Kidney (tissue), 14 donors: ENCODE measurements around the gene DCLK1. TPM values are rescaled to one million over a fixed set of nuclear protein-coding genes. Genes with fewer than 3 reads are reported as not detected.

ENCODE experiments used
- DNase-seq, 5 donors: peaks; one replicate each; pipeline ENCODE4 v3.0.0-alpha.2; 2013 to 2020
- FAIRE-seq: peaks from 2 replicates; lab custom pipeline; 2012; peaks lifted over from hg19 to GRCh38; lab: Jason Lieb, UNC
- H3K27ac ChIP-seq, 2 donors: one replicate each; pipeline ENCODE4 v1.7.0; 2013; ENCODE audit warnings: low read depth in 2 of 2, low read length in 2 of 2, inconsistent platforms in 1 of 2
- H3K27me3 ChIP-seq: one replicate; pipeline ENCODE4 v1.7.1; 2013; ENCODE audit warnings: low read length, inconsistent platforms; ENCODE audit not compliant: control insufficient read depth, insufficient read depth
- H3K36me3 ChIP-seq, 3 donors: one replicate each; pipeline versions ENCODE4 v1.7.0 to v1.7.1; 2013; ENCODE audit warnings: low read length in 3 of 3, control low read depth in 1 of 3, inconsistent platforms in 1 of 3; ENCODE audit not compliant: insufficient read depth in 3 of 3, control insufficient read depth in 2 of 3
- H3K4me1 ChIP-seq, 3 donors: one replicate each; pipeline versions ENCODE4 v1.7.0 to v1.7.1; 2013; ENCODE audit warnings: low read length in 3 of 3, inconsistent platforms in 1 of 3, low read depth in 1 of 3; ENCODE audit not compliant: control insufficient read depth in 2 of 3, insufficient read depth in 2 of 3
- H3K4me3 ChIP-seq, 3 donors: one replicate each; pipeline versions ENCODE4 v1.7.0 to v1.8.1; 2013; ENCODE audit warnings: low read length in 3 of 3, control low read depth in 1 of 3, inconsistent platforms in 1 of 3
- H3K9ac ChIP-seq, 3 donors: one replicate each; pipeline versions ENCODE4 v1.7.0 to v1.7.1; 2013; ENCODE audit warnings: low read length in 3 of 3, control low read depth in 1 of 3, inconsistent platforms in 1 of 3
- H3K9me3 ChIP-seq, 3 donors: one replicate each; pipeline versions ENCODE4 v1.7.0 to v1.7.1; 2013; ENCODE audit warnings: low read length in 3 of 3, control low read depth in 1 of 3, inconsistent platforms in 1 of 3; ENCODE audit not compliant: control insufficient read depth in 2 of 3, insufficient read depth in 1 of 3
- CTCF ChIP-seq: IDR thresholded peaks from 3 replicates; pipeline ENCODE4 v1.5.1; 2012; ENCODE audit warnings: mild to moderate bottlenecking, moderate library complexity, borderline replicate concordance; ENCODE audit not compliant: insufficient read depth; ENCODE audit errors: extremely low read depth
- intact Hi-C: fragments of 100-400 bp; cut with DNase I; formaldehyde crosslinking; loops from one replicate; pipeline ENCODE4 v1.11.1; 2022
- polyA plus RNA-seq: library from polyadenylated mRNA; stranded (reverse); fragments of 350-450 nt; fragmentation: Illumina TruSeq; extraction: RNeasy Lipid Tissue Mini Kit (QIAGEN cat#74804); gene quantifications from one replicate; pipeline ENCODE4 v1.2.3, GENCODE V29; 2014; ENCODE audit warnings: low read depth, low replicate concordance; ENCODE audit not compliant: insufficient read depth
- total RNA-seq: library from RNA; stranded (reverse); fragmentation: NEBNext Ultra II Directional; extraction: Animal tissue kit (Norgen Biotek cat#: 25700); gene quantifications from one replicate; pipeline ENCODE4 v1.2.1, GENCODE V29; 2021
- donor health status: control.
- donor health status: control.
- donor health status: control.
- donor health status: control.
- donor health status: control.
- donor health status: DM: yes; HTN: yes; CAD: no.
- donor health status: Normal renal cell carcinoma (clear cell type).

The DCLK1 gene
- total and polyA plus RNA-seq, 2 donors from 2014 or later, result 0.73 to 8.3 TPM

GRCh38 chr13:35941374-35941773 lies 189.8 kb downstream of the DCLK1 start:
- TF ChIP-seq CTCF, result no peak
- no peak for FAIRE-seq

GRCh38 chr13:35940734-35941133 lies 190.4 kb downstream of the DCLK1 start:
- no peak overlapping the region for H3K4me3 ChIP-seq
- no peaks in the 10 kb centered on the region for H3K36me3 ChIP-seq
- intact Hi-C loops, result no loop called here
- no peak overlapping the region for H3K9ac ChIP-seq
- DNase-seq (no peak), FAIRE-seq (no peak)
- no peak overlapping the region for H3K27ac ChIP-seq
- no peak for TF ChIP-seq CTCF
- H3K27me3 ChIP-seq, result no peaks in the 10 kb centered on the region
- H3K4me1 ChIP-seq, result no peaks in the 10 kb centered on the region
- no peaks in the 10 kb centered on the region for H3K9me3 ChIP-seq

More at GRCh38 chr13:35941374-35941773, 189.8 kb downstream of the DCLK1 start:
- no peak for DNase-seq
- H3K4me3 ChIP-seq, result no peak overlapping the region
- intact Hi-C loops, result no loop called here
- no peaks in the 10 kb centered on the region for H3K27me3 ChIP-seq
- H3K9ac ChIP-seq, result no peak overlapping the region
- no peak overlapping the region for H3K27ac ChIP-seq
- no peaks in the 10 kb centered on the region for H3K36me3 ChIP-seq
- no peaks in the 10 kb centered on the region for H3K4me1 ChIP-seq
- no peaks in the 10 kb centered on the region for H3K9me3 ChIP-seq

DNA sequence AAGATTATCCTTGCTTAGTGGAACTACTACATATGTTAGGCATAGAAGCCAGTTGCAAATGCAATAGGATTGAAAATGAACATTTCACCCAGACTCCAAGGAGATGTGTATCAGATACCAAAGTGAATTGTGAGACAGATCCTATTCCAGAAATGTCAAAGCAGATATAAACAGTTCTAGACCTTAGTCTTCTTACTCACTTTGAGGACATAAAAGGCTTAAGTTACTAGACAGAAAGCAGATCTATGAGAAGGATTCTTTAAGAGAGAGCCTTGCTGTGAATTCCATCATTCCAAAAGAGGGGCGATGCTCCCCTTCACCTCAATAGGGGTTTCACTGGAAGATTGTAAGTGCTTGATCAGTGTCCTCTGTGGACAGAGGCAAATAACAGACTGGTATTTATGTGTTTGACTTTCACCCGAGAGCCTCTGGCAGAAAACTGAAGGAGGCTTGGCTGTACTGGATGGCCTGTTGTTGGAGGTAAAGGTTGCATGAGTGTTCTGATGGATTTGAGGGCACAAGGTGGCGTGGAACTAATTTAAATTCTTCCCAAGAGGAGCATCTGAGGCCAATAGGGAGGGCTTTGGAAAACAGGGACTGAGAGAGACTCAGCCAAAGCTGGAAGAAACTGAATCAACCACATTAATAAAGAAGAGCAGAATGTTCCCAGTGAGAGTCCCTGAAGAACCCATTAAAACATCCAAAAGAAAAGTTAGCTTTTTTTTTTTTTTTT lies 194.8 kb downstream of the DCLK1 start:
- no peak overlapping the region for H3K4me3 ChIP-seq
- no peaks in the 10 kb centered on the region for H3K27me3 ChIP-seq
- intact Hi-C loops, result no loop called here
- no peak overlapping the region for H3K27ac ChIP-seq
- no peak for TF ChIP-seq CTCF
- no peak for DNase-seq
- no peak for FAIRE-seq
- no peaks in the 10 kb centered on the region for H3K4me1 ChIP-seq
- peaks cover 0 to 2% (median 1%) of the 10 kb centered on the region in 3 donors for H3K9me3 ChIP-seq
- H3K36me3 ChIP-seq, result no peaks in the 10 kb centered on the region
- H3K9ac ChIP-seq, result no peak overlapping the region
